HEK293T (cell line): Measurements from ENCODE around the gene PTPRD.

Experiments
- CTCF ChIA-PET: fragments of 350-600 bp; formaldehyde crosslinking; extraction: SDS; loops from one replicate; lab custom pipeline; 2021; ENCODE audit warnings: antibody characterized with exemption, inconsistent platforms; lab: Yijun Ruan, JAX
- POLR2A ChIA-PET: fragments of 350-600 bp; formaldehyde crosslinking; extraction: SDS; loops from one replicate; lab custom pipeline; 2020; ENCODE audit warnings: antibody characterized with exemption, inconsistent platforms; lab: Yijun Ruan, JAX
- DNase-seq: peaks from one replicate; pipeline ENCODE4 v3.0.0; 2012; ENCODE audit warnings: mixed read lengths; ENCODE audit errors: extremely low spot score
- ARNT ChIP-seq: fragments of 450-650 bp; IDR thresholded peaks from 2 replicates; pipeline ENCODE4 v1.6.1; 2017; ENCODE audit warnings: mild to moderate bottlenecking
- BHLHE40 ChIP-seq: fragments of 450-650 bp; IDR thresholded peaks from 2 replicates; pipeline ENCODE4 v1.6.1; 2016; ENCODE audit warnings: mild to moderate bottlenecking, moderate library complexity, borderline replicate concordance
- CTBP1 ChIP-seq: fragments of 450-650 bp; IDR thresholded peaks from 2 replicates; pipeline ENCODE4 v1.6.1; 2016; ENCODE audit warnings: borderline replicate concordance
- ELF4 ChIP-seq: fragments of 450-650 bp; IDR thresholded peaks from 2 replicates; pipeline ENCODE4 v1.6.1; 2017; ENCODE audit warnings: antibody characterized with exemption
- FOXA1 ChIP-seq: fragments of 450-650 bp; IDR thresholded peaks from 2 replicates; pipeline ENCODE4 v1.6.1; 2016; ENCODE audit warnings: mild to moderate bottlenecking
- FOXK2 ChIP-seq: fragments of 450-650 bp; IDR thresholded peaks from 2 replicates; pipeline ENCODE4 v1.6.1; 2016; ENCODE audit warnings: mild to moderate bottlenecking
- FOXM1 ChIP-seq: fragments of 450-650 bp; IDR thresholded peaks from 2 replicates; pipeline ENCODE4 v1.6.1; 2017; ENCODE audit warnings: mild to moderate bottlenecking, borderline replicate concordance
- HDGF ChIP-seq: fragments of 450-650 bp; IDR thresholded peaks from 2 replicates; pipeline ENCODE4 v1.6.1; 2017; ENCODE audit warnings: antibody characterized with exemption, borderline replicate concordance
- L3MBTL2 ChIP-seq: fragments of 450-650 bp; conservative IDR thresholded peaks from 2 replicates; pipeline ENCODE4 v1.6.1; 2016; ENCODE audit warnings: mild to moderate bottlenecking
- LEF1 ChIP-seq: fragments of 450-650 bp; IDR thresholded peaks from 2 replicates; pipeline ENCODE4 v1.6.1; 2017; ENCODE audit warnings: mild to moderate bottlenecking, borderline replicate concordance
- NFRKB ChIP-seq: fragments of 450-650 bp; IDR thresholded peaks from 2 replicates; pipeline ENCODE4 v1.6.1; 2016; ENCODE audit warnings: mild to moderate bottlenecking, moderate library complexity
- SP1 ChIP-seq: fragments of 450-650 bp; IDR thresholded peaks from 2 replicates; pipeline ENCODE4 v1.6.1; 2017
- SUZ12 ChIP-seq: fragments of 450-650 bp; IDR thresholded peaks from 2 replicates; pipeline ENCODE4 v1.6.1; 2016; ENCODE audit warnings: mild to moderate bottlenecking
- TARDBP ChIP-seq: fragments of 450-650 bp; IDR thresholded peaks from 2 replicates; pipeline ENCODE4 v1.6.1; 2016
- ZNF384 ChIP-seq: fragments of 450-650 bp; IDR thresholded peaks from 2 replicates; pipeline ENCODE4 v1.6.1; 2016
- TF ChIP-seq, protein P1 (sequence below): fragments of 450-650 bp; IDR thresholded peaks from 2 replicates; pipeline ENCODE4 v1.6.1; 2016

Gene PTPRD

DNA sequence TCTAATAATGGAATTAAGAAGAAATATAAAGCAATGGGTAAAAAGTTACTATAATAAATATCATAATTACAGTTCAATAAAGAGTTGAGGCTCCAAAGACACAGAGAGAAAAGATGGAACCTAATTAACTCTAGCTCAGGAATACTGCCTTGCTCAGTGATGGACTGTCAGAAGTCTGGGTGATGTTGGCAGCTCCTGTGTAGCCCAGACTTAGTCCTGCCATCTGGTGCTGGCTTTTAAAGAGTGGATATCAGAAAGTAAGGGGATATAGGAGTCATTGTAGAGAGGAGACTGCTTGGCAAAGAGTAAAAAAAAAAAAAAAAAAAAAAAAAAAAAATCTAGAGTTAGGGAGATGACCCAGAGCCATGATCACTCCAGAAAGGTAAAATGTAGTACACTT lies 2261.4 kb downstream of the PTPRD start:
- no peak for DNase-seq
- CTCF ChIA-PET, result no interaction called here
- TF ChIP-seq ELF4, result no peak
- TF ChIP-seq, protein P1, sequence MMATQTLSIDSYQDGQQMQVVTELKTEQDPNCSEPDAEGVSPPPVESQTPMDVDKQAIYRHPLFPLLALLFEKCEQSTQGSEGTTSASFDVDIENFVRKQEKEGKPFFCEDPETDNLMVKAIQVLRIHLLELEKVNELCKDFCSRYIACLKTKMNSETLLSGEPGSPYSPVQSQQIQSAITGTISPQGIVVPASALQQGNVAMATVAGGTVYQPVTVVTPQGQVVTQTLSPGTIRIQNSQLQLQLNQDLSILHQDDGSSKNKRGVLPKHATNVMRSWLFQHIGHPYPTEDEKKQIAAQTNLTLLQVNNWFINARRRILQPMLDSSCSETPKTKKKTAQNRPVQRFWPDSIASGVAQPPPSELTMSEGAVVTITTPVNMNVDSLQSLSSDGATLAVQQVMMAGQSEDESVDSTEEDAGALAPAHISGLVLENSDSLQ, result no peak
- no peak for TF ChIP-seq SUZ12
- TF ChIP-seq ZNF384, result no peak
- no peak for TF ChIP-seq L3MBTL2
- no peak for TF ChIP-seq BHLHE40
- no peak for TF ChIP-seq NFRKB
- no peak for TF ChIP-seq FOXA1
- POLR2A ChIA-PET, result no interaction called here

DNA sequence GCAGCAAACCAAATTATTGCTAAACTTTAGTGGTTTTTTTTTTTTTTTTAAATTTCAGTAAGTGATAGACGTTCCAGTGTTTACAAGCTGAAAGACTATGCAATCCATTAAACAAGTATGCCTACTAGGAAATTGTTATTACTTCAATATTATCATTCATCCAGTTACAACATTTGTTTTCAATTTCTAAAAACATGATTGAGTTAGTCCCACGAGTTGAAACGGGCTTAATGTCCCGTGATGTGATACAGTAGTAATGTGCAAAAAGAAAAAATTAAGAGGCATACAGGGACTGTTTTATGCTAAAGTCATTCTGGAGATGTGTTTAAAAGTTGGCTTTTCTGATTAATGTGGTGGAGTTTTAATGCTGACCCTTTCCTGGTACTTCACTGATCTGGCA lies 2262.9 kb downstream of the PTPRD start:
- ChIA-PET CTCF (no interaction called here), POLR2A (no interaction called here)
- no peak for TF ChIP-seq SUZ12
- no peak for TF ChIP-seq BHLHE40
- no peak for TF ChIP-seq CTBP1
- no peak for TF ChIP-seq TARDBP
- TF ChIP-seq LEF1, result no peak
- TF ChIP-seq ZNF384, result no peak
- TF ChIP-seq ELF4, result no peak
- TF ChIP-seq HDGF, result no peak
- TF ChIP-seq FOXA1, result no peak
- no peak for TF ChIP-seq NFRKB
- TF ChIP-seq L3MBTL2, result no peak
- no peak for TF ChIP-seq SP1
- TF ChIP-seq FOXM1, result no peak
- TF ChIP-seq FOXK2, result no peak
- TF ChIP-seq, protein P1, result no peak
- TF ChIP-seq ARNT, result no peak
- no peak for DNase-seq

DNA sequence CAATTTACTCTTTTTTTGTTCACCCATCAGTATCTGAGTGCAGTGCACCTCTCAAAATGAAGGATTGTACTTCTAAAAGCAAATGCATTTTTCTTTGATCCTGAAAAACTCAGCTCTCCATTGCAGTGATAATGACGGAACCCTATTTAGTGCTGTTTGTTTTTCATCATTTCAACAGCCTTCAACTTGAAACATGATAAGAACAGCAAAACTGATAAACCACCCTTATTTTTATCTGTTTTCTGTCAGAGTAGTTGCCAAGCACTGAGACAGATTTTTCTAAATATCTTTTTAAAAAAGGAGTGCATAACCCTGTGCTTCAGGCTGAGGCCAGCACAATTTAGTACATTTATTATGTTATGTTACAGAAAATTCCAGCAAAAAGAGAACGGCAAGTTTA lies 2263.4 kb downstream of the PTPRD start:
- ChIA-PET POLR2A (no interaction called here), CTCF (no interaction called here)
- TF ChIP-seq HDGF (no peak), BHLHE40 (no peak), FOXA1 (no peak), TARDBP (no peak), L3MBTL2 (no peak), CTBP1 (no peak), ELF4 (no peak), FOXK2 (no peak), ARNT (no peak), SUZ12 (no peak), SP1 (no peak), FOXM1 (no peak), ZNF384 (no peak), LEF1 (no peak), NFRKB (no peak)
- TF ChIP-seq, protein P1, result no peak
- DNase-seq, result no peak

DNA sequence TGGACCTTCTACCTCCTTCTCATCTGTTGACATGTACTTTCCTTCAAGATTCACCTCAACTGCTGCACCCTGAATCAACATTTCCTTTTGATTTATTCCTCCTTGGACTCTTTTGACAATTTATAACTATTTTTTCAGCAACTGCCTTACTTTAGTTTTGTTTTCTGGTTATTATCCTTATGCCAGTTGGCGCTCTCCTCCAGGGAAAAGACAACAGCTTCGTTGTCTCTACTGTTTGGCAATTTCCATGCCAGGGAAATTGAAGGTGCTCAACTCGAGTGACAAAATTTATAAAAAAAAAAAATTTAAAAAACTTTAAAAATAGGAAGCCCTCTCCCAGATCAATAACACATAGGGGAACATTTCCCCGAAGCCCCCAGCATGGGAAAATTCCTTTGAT lies 2264.0 kb downstream of the PTPRD start:
- DNase-seq, result no peak

DNA sequence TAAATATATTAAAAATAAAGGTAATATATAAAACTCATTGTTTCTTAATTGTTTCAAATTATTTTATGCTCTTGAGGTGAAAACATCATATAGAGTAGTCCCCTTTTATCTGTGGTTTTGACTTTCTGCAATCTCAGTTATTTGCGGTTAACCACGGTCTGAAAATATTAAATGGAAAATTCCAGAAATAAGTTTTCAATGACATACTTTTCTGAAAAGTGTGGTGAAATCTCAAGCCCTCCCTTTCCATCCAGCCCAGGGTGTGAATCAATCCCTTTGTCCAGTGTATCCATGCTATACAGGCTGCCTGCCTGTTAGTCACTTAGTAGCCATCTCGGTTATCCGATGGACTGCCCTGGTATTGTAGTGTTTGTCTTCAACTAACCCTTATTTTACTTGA lies 2266.5 kb downstream of the PTPRD start:
- DNase-seq, result no peak
- CTCF ChIA-PET, result no interaction called here
- POLR2A ChIA-PET, result no interaction called here
- TF ChIP-seq TARDBP (no peak), SUZ12 (no peak), L3MBTL2 (no peak), HDGF (no peak), FOXM1 (no peak), FOXA1 (no peak)

More for the DNA sequence above, 2264.0 kb downstream of the PTPRD start:
- CTCF ChIA-PET, result no interaction called here
- POLR2A ChIA-PET, result no interaction called here
- TF ChIP-seq HDGF (no peak), FOXM1 (no peak), TARDBP (no peak), L3MBTL2 (no peak), FOXK2 (no peak), CTBP1 (no peak), ARNT (no peak), SP1 (no peak)

DNA sequence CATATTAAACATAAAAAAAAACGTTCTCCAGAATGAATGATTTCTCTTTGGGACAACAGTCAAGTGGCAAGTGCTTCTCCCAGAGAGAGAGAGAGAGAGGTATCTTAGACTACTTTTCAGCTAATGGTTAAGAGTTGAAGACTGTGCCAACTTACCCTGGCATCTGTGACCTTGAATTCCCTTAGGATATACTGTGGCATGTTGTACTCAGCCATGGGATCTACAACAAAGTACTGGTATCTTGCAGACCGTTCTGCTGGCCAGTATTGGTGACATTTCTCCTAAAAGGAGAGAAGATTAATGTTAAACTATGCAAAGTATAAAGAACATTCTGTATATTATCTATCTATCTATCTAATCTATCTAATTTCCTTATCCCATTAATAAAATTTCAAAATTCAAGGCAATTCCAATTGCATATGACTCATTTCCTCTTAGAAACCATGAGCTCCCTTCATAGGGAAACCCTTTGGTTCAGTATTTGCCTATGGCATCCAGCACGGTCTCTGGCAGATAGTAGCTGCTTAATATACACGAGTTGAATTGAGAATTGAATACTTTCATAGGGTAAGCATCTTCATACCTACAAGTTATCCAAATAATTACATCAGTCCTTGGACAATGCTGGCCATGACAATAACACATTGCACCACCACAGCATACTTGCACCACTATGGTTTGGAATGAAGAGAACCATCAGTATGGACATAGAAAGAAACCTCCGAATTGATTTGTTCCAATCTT lies 2273.9 kb downstream of the PTPRD start:
- POLR2A ChIA-PET, result no interaction called here
- CTCF ChIA-PET, result no interaction called here
- TF ChIP-seq BHLHE40 (no peak), SP1 (no peak), FOXK2 (no peak)
- no peak for DNase-seq
